Kidney (tissue), 14 donors: ENCODE measurements around the gene ANKS1B. TPM values are rescaled to one million over a fixed set of nuclear protein-coding genes. Genes with fewer than 3 reads are reported as not detected.

ENCODE experiments used
- DNase-seq, 5 donors: peaks; one replicate each; pipeline ENCODE4 v3.0.0-alpha.2; 2013 to 2020
- FAIRE-seq: peaks from 2 replicates; lab custom pipeline; 2012; peaks lifted over from hg19 to GRCh38; lab: Jason Lieb, UNC
- H3K27ac ChIP-seq, 2 donors: one replicate each; pipeline ENCODE4 v1.7.0; 2013; ENCODE audit warnings: low read depth in 2 of 2, low read length in 2 of 2, inconsistent platforms in 1 of 2
- H3K27me3 ChIP-seq: one replicate; pipeline ENCODE4 v1.7.1; 2013; ENCODE audit warnings: low read length, inconsistent platforms; ENCODE audit not compliant: control insufficient read depth, insufficient read depth
- H3K36me3 ChIP-seq, 3 donors: one replicate each; pipeline versions ENCODE4 v1.7.0 to v1.7.1; 2013; ENCODE audit warnings: low read length in 3 of 3, control low read depth in 1 of 3, inconsistent platforms in 1 of 3; ENCODE audit not compliant: insufficient read depth in 3 of 3, control insufficient read depth in 2 of 3
- H3K4me1 ChIP-seq, 3 donors: one replicate each; pipeline versions ENCODE4 v1.7.0 to v1.7.1; 2013; ENCODE audit warnings: low read length in 3 of 3, inconsistent platforms in 1 of 3, low read depth in 1 of 3; ENCODE audit not compliant: control insufficient read depth in 2 of 3, insufficient read depth in 2 of 3
- H3K4me3 ChIP-seq, 3 donors: one replicate each; pipeline versions ENCODE4 v1.7.0 to v1.8.1; 2013; ENCODE audit warnings: low read length in 3 of 3, control low read depth in 1 of 3, inconsistent platforms in 1 of 3
- H3K9ac ChIP-seq, 3 donors: one replicate each; pipeline versions ENCODE4 v1.7.0 to v1.7.1; 2013; ENCODE audit warnings: low read length in 3 of 3, control low read depth in 1 of 3, inconsistent platforms in 1 of 3
- H3K9me3 ChIP-seq, 3 donors: one replicate each; pipeline versions ENCODE4 v1.7.0 to v1.7.1; 2013; ENCODE audit warnings: low read length in 3 of 3, control low read depth in 1 of 3, inconsistent platforms in 1 of 3; ENCODE audit not compliant: control insufficient read depth in 2 of 3, insufficient read depth in 1 of 3
- CTCF ChIP-seq: IDR thresholded peaks from 3 replicates; pipeline ENCODE4 v1.5.1; 2012; ENCODE audit warnings: mild to moderate bottlenecking, moderate library complexity, borderline replicate concordance; ENCODE audit not compliant: insufficient read depth; ENCODE audit errors: extremely low read depth
- intact Hi-C: fragments of 100-400 bp; cut with DNase I; formaldehyde crosslinking; loops from one replicate; pipeline ENCODE4 v1.11.1; 2022
- polyA plus RNA-seq: library from polyadenylated mRNA; stranded (reverse); fragments of 350-450 nt; fragmentation: Illumina TruSeq; extraction: RNeasy Lipid Tissue Mini Kit (QIAGEN cat#74804); gene quantifications from one replicate; pipeline ENCODE4 v1.2.3, GENCODE V29; 2014; ENCODE audit warnings: low read depth, low replicate concordance; ENCODE audit not compliant: insufficient read depth
- total RNA-seq: library from RNA; stranded (reverse); fragmentation: NEBNext Ultra II Directional; extraction: Animal tissue kit (Norgen Biotek cat#: 25700); gene quantifications from one replicate; pipeline ENCODE4 v1.2.1, GENCODE V29; 2021
- donor health status: control.
- donor health status: control.
- donor health status: control.
- donor health status: control.
- donor health status: control.
- donor health status: DM: yes; HTN: yes; CAD: no.
- donor health status: Normal renal cell carcinoma (clear cell type).

Gene ANKS1B
- total and polyA plus RNA-seq, 2 donors from 2014 or later, result 1.7 to 5.8 TPM

GRCh38 chr12:98852181-98852580 is 1132.6 kb downstream of the ANKS1B start:
- no peak for DNase-seq
- H3K4me1 ChIP-seq, result no peaks in the 10 kb centered on the region
- FAIRE-seq, result no peak
- H3K9me3 ChIP-seq, result no peaks in the 10 kb centered on the region
- H3K36me3 ChIP-seq, result no peaks in the 10 kb centered on the region
- intact Hi-C loops, result no loop called here
- H3K27ac ChIP-seq, result no peak overlapping the region
- TF ChIP-seq CTCF, result no peak
- H3K27me3 ChIP-seq, result no peaks in the 10 kb centered on the region
- no peak overlapping the region for H3K4me3 ChIP-seq
- no peak overlapping the region for H3K9ac ChIP-seq

GRCh38 chr12:98847242-98847641 is 1137.5 kb downstream of the ANKS1B start:
- no peaks in the 10 kb centered on the region for H3K9me3 ChIP-seq
- no peaks in the 10 kb centered on the region for H3K36me3 ChIP-seq
- DNase-seq (no peak), FAIRE-seq (no peak)
- no peak overlapping the region for H3K9ac ChIP-seq
- no peak for TF ChIP-seq CTCF
- no peaks in the 10 kb centered on the region for H3K27me3 ChIP-seq
- H3K27ac ChIP-seq, result no peak overlapping the region
- no peaks in the 10 kb centered on the region for H3K4me1 ChIP-seq
- intact Hi-C loops, result no loop called here
- no peak overlapping the region for H3K4me3 ChIP-seq

- DNase-seq (no peak), FAIRE-seq (no peak)
- Histone ChIP-seq H3K4me3 (no peak overlapping the region), H3K4me1 (no peaks in the 10 kb centered on the region), H3K27me3 (no peaks in the 10 kb centered on the region), H3K36me3 (no peaks in the 10 kb centered on the region), H3K9me3 (no peaks in the 10 kb centered on the region), H3K27ac (no peak overlapping the region), H3K9ac (no peak overlapping the region)
- no peak for TF ChIP-seq CTCF
- intact Hi-C loops, result no loop called here
Measured at GRCh38 chr12:98845957-98846356, 1138.8 kb downstream of the ANKS1B start.

- H3K4me1 ChIP-seq, result no peaks in the 10 kb centered on the region
- no peak for FAIRE-seq
- intact Hi-C loops, result no loop called here
- no peak for DNase-seq
- H3K27ac ChIP-seq, result no peak overlapping the region
- no peaks in the 10 kb centered on the region for H3K27me3 ChIP-seq
- no peak for TF ChIP-seq CTCF
- no peak overlapping the region for H3K4me3 ChIP-seq
- H3K9ac ChIP-seq, result no peak overlapping the region
- no peaks in the 10 kb centered on the region for H3K36me3 ChIP-seq
- no peaks in the 10 kb centered on the region for H3K9me3 ChIP-seq
Measured at GRCh38 chr12:98840325-98840724, 1144.4 kb downstream of the ANKS1B start.
